Measurements from ENCODE around the gene RBM47. TPM values are rescaled to one million over a fixed set of nuclear protein-coding genes. Genes with fewer than 3 reads are reported as not detected.

The RBM47 gene
- total RNA-seq, 1 experiment from 2014 or later: 78.0 TPM

GRCh38 chr4:40550948-40551462 is 78.7 kb downstream of the RBM47 start:
- intact Hi-C loops (cut with micrococcal nuclease; ENCODE audit: unreplicated experiment): loop anchor here (2.0 kb wide), 1 partner anchor 122 kb away; no protein-coding TSS in a partner anchor
- Histone ChIP-seq H3K4me3 (no peak overlapping the region; the same call in 1 of the 2 replicates), H3K4me1 (replicated peaks; ENCODE audit: insufficient read depth) (peaks cover 51% of the 10 kb centered on the region)

GRCh38 chr4:40550196-40550595 is 79.5 kb downstream of the RBM47 start:
- ChIA-PET CTCF (no interaction called here), POLR2A (ENCODE audit: unreplicated experiment) (interaction anchor here (0.6 kb wide), 1 partner anchor 73 kb away, joined by 4 read pairs; no protein-coding TSS in a partner anchor)
- H3K79me2 ChIP-seq (ENCODE audit: low read depth): peaks cover 94% of the 10 kb centered on the region
- DNase-seq: no peak
- H3K4me3 ChIP-seq: no peak overlapping the region
- H3F3A ChIP-seq (ENCODE audit: insufficient read depth, low read depth): peaks cover 40% of the 10 kb centered on the region
- no peak overlapping the region for H3K27ac ChIP-seq
- H3K9me2 ChIP-seq (ENCODE audit: insufficient read depth): no peaks in the 10 kb centered on the region
- H2AFZ ChIP-seq: no peak overlapping the region
- TF ChIP-seq CTCF (conservative IDR thresholded peaks at IDR 0.05) (no peak), EZH2 (IDR thresholded peaks at IDR 0.05; ENCODE audit: low read depth) (no peak)
- intact Hi-C loops (cut with micrococcal nuclease; ENCODE audit: unreplicated experiment): loop anchor here (2.0 kb wide), 1 partner anchor 123 kb away; no protein-coding TSS in a partner anchor
- BruUV-seq (replicated peaks): no TSS peak
- H3K4me2 ChIP-seq: no peak overlapping the region
- no peaks in the 10 kb centered on the region for H3K9me3 ChIP-seq (ENCODE audit: insufficient read depth, low read depth)
- H4K20me1 ChIP-seq (ENCODE audit: insufficient read depth): no peaks in the 10 kb centered on the region
- peaks cover 15% of the 10 kb centered on the region for H3K36me3 ChIP-seq (ENCODE audit: low read depth)
- H3K27me3 ChIP-seq (ENCODE audit: insufficient read depth, low read depth): no peaks in the 10 kb centered on the region
- H3K4me1 ChIP-seq (replicated peaks; ENCODE audit: insufficient read depth): peaks cover 51% of the 10 kb centered on the region

More at GRCh38 chr4:40550948-40551462, 78.7 kb downstream of the RBM47 start:
- Histone ChIP-seq H4K20me1 (ENCODE audit: insufficient read depth) (no peaks in the 10 kb centered on the region), H3K9me3 (ENCODE audit: insufficient read depth, low read depth) (no peaks in the 10 kb centered on the region), H3F3A (ENCODE audit: insufficient read depth, low read depth) (peaks cover 48% of the 10 kb centered on the region), H3K27ac (peak overlapping the region; percentile 65), H3K9me2 (ENCODE audit: insufficient read depth) (no peaks in the 10 kb centered on the region), H3K36me3 (ENCODE audit: low read depth) (peaks cover 15% of the 10 kb centered on the region), H3K4me2 (peak overlapping the region; percentile 55), H3K79me2 (ENCODE audit: low read depth) (peaks cover 97% of the 10 kb centered on the region), H2AFZ (no peak overlapping the region), H3K27me3 (ENCODE audit: insufficient read depth, low read depth) (no peaks in the 10 kb centered on the region)
- POLR2A ChIA-PET (ENCODE audit: unreplicated experiment): no interaction called here
- DNase-seq: peak; percentile 31 to 56
- CTCF ChIA-PET: interaction anchor here (0.7 kb wide), 2 partner anchors 31 to 463 kb away, joined by 3 to 4 read pairs; no protein-coding TSS in a partner anchor
- no TSS peak for BruUV-seq (replicated peaks)
- TF ChIP-seq CTCF (conservative IDR thresholded peaks at IDR 0.05): peak; percentile 42; the same call in 1 of the 2 replicates
- no peak for TF ChIP-seq EZH2 (IDR thresholded peaks at IDR 0.05; ENCODE audit: low read depth)

GRCh38 chr4:40548256-40548655 is 81.4 kb downstream of the RBM47 start:
- H3K27me3 ChIP-seq (ENCODE audit: insufficient read depth, low read depth): no peaks in the 10 kb centered on the region
- H3K27ac ChIP-seq: no peak overlapping the region
- no peak overlapping the region for H3K4me2 ChIP-seq
- H3F3A ChIP-seq (ENCODE audit: insufficient read depth, low read depth): peaks cover 22% of the 10 kb centered on the region
- intact Hi-C loops (cut with micrococcal nuclease; ENCODE audit: unreplicated experiment): no loop called here
- no TSS peak for BruUV-seq (replicated peaks)
- TF ChIP-seq CTCF (conservative IDR thresholded peaks at IDR 0.05) (no peak), EZH2 (IDR thresholded peaks at IDR 0.05; ENCODE audit: low read depth) (no peak)
- ChIA-PET CTCF (no interaction called here), POLR2A (ENCODE audit: unreplicated experiment) (no interaction called here)
- H3K4me1 ChIP-seq (replicated peaks; ENCODE audit: insufficient read depth): peaks cover 44% of the 10 kb centered on the region
- no peak overlapping the region for H3K4me3 ChIP-seq
- no peak for DNase-seq
- no peak overlapping the region for H2AFZ ChIP-seq
- peaks cover 85% of the 10 kb centered on the region for H3K79me2 ChIP-seq (ENCODE audit: low read depth)
- H3K9me3 ChIP-seq (ENCODE audit: insufficient read depth, low read depth): no peaks in the 10 kb centered on the region
- H3K9me2 ChIP-seq (ENCODE audit: insufficient read depth): no peaks in the 10 kb centered on the region
- peaks cover 17% of the 10 kb centered on the region for H3K36me3 ChIP-seq (ENCODE audit: low read depth)
- H4K20me1 ChIP-seq (ENCODE audit: insufficient read depth): no peaks in the 10 kb centered on the region
